HEK293 (cell line): ENCODE measurements around the gene METAP1D.

ENCODE experiments used
- CTCF ChIA-PET: fragments of 350-600 bp; formaldehyde crosslinking; extraction: SDS; loops from one replicate; lab custom pipeline; 2021; ENCODE audit warnings: antibody characterized with exemption; lab: Yijun Ruan, JAX
- POLR2A ChIA-PET: fragments of 300-600 bp; formaldehyde crosslinking; extraction: SDS; loops from one replicate; lab custom pipeline; 2020; ENCODE audit warnings: antibody characterized with exemption, inconsistent platforms; lab: Yijun Ruan, JAX
- H3K27ac ChIP-seq: fragments of 200-500 bp; sonication (Bioruptor generic); 2 replicates; pipeline ENCODE4 v1.5.1; 2014; ENCODE audit warnings: low read depth, low read length, control low read depth, inconsistent platforms; ENCODE audit errors: extremely low read depth
- H3K36me3 ChIP-seq, 2 experiments: fragments of 200-500 bp in 1 of 2; sonication (Bioruptor generic) in 1 of 2; 1 replicate in 1 of 2; 2 replicates in 1 of 2; pipeline ENCODE4 v1.5.1; 2014 to 2017; ENCODE audit warnings: inconsistent platforms in 2 of 2, low read length in 2 of 2; ENCODE audit not compliant: control insufficient read depth in 2 of 2, insufficient read depth in 1 of 2
- H3K4me1 ChIP-seq: fragments of 200-500 bp; sonication (Bioruptor generic); 2 replicates; pipeline ENCODE4 v1.5.1; 2014; ENCODE audit warnings: mild to moderate bottlenecking, low read length, inconsistent platforms; ENCODE audit not compliant: control insufficient read depth, insufficient read depth
- H3K4me3 ChIP-seq: 2 replicates; pipeline ENCODE4 v1.5.1; 2011; ENCODE audit warnings: low read depth, mild to moderate bottlenecking, control low read depth, low read length, moderate library complexity
- H3K9me3 ChIP-seq: fragments of 200-500 bp; sonication (Bioruptor generic); 2 replicates; pipeline ENCODE4 v1.5.1; 2014; ENCODE audit warnings: low read depth, low read length, inconsistent platforms; ENCODE audit not compliant: control insufficient read depth, insufficient read depth
- FEZF1 ChIP-seq: fragments of 450-650 bp; formaldehyde crosslinking; IDR thresholded peaks from 2 replicates; pipeline ENCODE4 v1.5.1; 2016; ENCODE audit warnings: missing biosample characterization, missing genetic modification characterization
- ZBTB17 ChIP-seq: fragments of 450-650 bp; formaldehyde crosslinking; IDR thresholded peaks from 2 replicates; pipeline ENCODE4 v1.5.1; 2016; ENCODE audit warnings: missing biosample characterization, missing genetic modification characterization
- ZNF10 ChIP-seq: fragments of 450-650 bp; formaldehyde crosslinking; IDR thresholded peaks from 2 replicates; pipeline ENCODE4 v1.5.1; 2017; ENCODE audit warnings: missing biosample characterization, missing genetic modification characterization
- ZNF155 ChIP-seq: fragments of 450-650 bp; formaldehyde crosslinking; IDR thresholded peaks from 2 replicates; pipeline ENCODE4 v1.5.1; 2016; ENCODE audit warnings: missing biosample characterization, missing genetic modification characterization
- ZNF16 ChIP-seq: fragments of 450-650 bp; formaldehyde crosslinking; IDR thresholded peaks from 2 replicates; pipeline ENCODE4 v1.5.1; 2016; ENCODE audit warnings: low read depth, missing biosample characterization, missing genetic modification characterization
- TF ChIP-seq, protein P1 (sequence below): fragments of 450-650 bp; formaldehyde crosslinking; IDR thresholded peaks from 2 replicates; pipeline ENCODE4 v1.5.1; 2016; ENCODE audit warnings: missing biosample characterization, missing genetic modification characterization
- TF ChIP-seq, protein P2 (sequence below): fragments of 450-650 bp; formaldehyde crosslinking; IDR thresholded peaks from 2 replicates; pipeline ENCODE4 v1.5.1; 2017; ENCODE audit warnings: missing biosample characterization, missing genetic modification characterization
- TF ChIP-seq, protein P3 (sequence below): fragments of 450-650 bp; formaldehyde crosslinking; IDR thresholded peaks from 2 replicates; pipeline ENCODE4 v1.5.1; 2016; ENCODE audit warnings: missing biosample characterization, missing genetic modification characterization

Gene METAP1D

DNA sequence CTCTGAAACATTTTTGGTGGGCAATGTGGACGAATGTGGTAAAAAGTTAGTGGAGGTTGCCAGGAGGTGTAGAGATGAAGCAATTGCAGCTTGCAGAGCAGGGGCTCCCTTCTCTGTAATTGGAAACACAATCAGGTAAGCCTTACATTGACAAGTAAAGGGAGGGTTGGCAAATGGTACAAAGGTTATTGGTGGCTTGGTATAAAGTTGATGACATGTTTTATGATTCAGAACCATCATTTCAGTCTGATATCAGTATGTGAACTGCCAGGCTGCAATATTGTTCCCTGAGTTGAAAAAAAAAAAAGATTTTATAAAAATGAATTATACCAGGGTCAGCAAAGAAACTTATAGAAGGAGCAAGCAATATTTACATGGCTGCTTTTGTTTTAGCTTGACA, 71.2 kb downstream of the METAP1D start:
- Histone ChIP-seq H3K9me3 (no peaks in the 10 kb centered on the region), H3K36me3 (no peaks in the 10 kb centered on the region), H3K4me1 (peaks cover 6% of the 10 kb centered on the region; the same call in 1 of the 2 replicates), H3K4me3 (no peak overlapping the region), H3K27ac (no peak overlapping the region)
- CTCF ChIA-PET = no interaction called here
- TF ChIP-seq, protein P1, sequence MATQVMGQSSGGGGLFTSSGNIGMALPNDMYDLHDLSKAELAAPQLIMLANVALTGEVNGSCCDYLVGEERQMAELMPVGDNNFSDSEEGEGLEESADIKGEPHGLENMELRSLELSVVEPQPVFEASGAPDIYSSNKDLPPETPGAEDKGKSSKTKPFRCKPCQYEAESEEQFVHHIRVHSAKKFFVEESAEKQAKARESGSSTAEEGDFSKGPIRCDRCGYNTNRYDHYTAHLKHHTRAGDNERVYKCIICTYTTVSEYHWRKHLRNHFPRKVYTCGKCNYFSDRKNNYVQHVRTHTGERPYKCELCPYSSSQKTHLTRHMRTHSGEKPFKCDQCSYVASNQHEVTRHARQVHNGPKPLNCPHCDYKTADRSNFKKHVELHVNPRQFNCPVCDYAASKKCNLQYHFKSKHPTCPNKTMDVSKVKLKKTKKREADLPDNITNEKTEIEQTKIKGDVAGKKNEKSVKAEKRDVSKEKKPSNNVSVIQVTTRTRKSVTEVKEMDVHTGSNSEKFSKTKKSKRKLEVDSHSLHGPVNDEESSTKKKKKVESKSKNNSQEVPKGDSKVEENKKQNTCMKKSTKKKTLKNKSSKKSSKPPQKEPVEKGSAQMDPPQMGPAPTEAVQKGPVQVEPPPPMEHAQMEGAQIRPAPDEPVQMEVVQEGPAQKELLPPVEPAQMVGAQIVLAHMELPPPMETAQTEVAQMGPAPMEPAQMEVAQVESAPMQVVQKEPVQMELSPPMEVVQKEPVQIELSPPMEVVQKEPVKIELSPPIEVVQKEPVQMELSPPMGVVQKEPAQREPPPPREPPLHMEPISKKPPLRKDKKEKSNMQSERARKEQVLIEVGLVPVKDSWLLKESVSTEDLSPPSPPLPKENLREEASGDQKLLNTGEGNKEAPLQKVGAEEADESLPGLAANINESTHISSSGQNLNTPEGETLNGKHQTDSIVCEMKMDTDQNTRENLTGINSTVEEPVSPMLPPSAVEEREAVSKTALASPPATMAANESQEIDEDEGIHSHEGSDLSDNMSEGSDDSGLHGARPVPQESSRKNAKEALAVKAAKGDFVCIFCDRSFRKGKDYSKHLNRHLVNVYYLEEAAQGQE = no peak
- TF ChIP-seq ZNF10 (tag by site-specific recombination) = no peak
- POLR2A ChIA-PET = no interaction called here

DNA sequence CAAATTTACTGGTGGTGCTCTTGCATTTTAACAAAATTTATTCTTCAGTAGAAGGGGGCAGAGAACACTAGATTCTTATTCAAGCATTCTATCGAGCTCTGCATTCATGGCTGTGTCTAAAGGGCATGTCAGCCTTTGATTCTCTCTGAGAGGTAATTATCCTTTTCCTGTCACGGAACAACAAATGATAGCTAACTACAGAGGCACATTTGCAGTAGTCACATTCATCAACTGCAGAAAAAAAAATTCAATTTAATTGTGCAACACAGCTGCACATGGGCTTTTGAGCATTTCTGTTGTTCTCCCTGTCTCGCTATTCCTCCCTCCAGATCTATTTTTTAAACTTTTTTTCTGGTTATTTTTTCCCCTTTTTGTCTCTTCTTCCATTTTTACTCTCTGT, 72.5 kb downstream of the METAP1D start:
- H3K4me3 ChIP-seq = no peak overlapping the region
- H3K9me3 ChIP-seq = no peaks in the 10 kb centered on the region
- CTCF ChIA-PET = interaction anchor here (0.7 kb wide), 1 partner anchor 44 kb away, joined by 3 read pairs; no protein-coding TSS in a partner anchor
- TF ChIP-seq ZNF16 (tag by site-specific recombination) (no peak), ZBTB17 (peak; percentile 84)
- TF ChIP-seq, protein P2, sequence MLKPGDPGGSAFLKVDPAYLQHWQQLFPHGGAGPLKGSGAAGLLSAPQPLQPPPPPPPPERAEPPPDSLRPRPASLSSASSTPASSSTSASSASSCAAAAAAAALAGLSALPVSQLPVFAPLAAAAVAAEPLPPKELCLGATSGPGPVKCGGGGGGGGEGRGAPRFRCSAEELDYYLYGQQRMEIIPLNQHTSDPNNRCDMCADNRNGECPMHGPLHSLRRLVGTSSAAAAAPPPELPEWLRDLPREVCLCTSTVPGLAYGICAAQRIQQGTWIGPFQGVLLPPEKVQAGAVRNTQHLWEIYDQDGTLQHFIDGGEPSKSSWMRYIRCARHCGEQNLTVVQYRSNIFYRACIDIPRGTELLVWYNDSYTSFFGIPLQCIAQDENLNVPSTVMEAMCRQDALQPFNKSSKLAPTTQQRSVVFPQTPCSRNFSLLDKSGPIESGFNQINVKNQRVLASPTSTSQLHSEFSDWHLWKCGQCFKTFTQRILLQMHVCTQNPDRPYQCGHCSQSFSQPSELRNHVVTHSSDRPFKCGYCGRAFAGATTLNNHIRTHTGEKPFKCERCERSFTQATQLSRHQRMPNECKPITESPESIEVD (tag by site-specific recombination) = peak; percentile 37
- TF ChIP-seq, protein P3, sequence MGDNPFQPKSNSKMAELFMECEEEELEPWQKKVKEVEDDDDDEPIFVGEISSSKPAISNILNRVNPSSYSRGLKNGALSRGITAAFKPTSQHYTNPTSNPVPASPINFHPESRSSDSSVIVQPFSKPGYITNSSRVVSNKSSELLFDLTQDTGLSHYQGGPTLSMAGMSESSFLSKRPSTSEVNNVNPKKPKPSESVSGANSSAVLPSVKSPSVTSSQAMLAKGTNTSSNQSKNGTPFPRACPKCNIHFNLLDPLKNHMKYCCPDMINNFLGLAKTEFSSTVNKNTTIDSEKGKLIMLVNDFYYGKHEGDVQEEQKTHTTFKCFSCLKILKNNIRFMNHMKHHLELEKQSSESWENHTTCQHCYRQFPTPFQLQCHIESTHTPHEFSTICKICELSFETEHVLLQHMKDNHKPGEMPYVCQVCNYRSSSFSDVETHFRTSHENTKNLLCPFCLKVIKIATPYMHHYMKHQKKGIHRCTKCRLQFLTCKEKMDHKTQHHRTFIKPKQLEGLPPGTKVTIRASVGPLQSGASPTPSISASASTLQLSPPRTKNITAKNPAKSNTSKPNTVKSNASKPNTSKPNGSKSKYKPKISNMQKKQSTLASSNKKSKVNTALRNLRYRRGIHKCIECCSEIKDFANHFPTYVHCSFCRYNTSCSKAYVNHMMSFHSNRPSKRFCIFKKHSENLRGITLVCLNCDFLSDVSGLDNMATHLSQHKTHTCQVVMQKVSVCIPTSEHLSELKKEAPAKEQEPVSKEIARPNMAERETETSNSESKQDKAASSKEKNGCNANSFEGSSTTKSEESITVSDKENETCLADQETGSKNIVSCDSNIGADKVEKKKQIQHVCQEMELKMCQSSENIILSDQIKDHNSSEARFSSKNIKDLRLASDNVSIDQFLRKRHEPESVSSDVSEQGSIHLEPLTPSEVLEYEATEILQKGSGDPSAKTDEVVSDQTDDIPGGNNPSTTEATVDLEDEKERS (tag by site-specific recombination) = no peak
- no peak overlapping the region for H3K27ac ChIP-seq
- POLR2A ChIA-PET = interaction anchor here (1.0 to 2.6 kb wide), 3 partner anchors 13 to 29 kb away, joined by 3 to 8 read pairs (median 4); partner anchors contain the start of gene DLX1
- H3K4me1 ChIP-seq = peaks cover 6% of the 10 kb centered on the region; the same call in 1 of the 2 replicates
- H3K36me3 ChIP-seq = no peaks in the 10 kb centered on the region

DNA sequence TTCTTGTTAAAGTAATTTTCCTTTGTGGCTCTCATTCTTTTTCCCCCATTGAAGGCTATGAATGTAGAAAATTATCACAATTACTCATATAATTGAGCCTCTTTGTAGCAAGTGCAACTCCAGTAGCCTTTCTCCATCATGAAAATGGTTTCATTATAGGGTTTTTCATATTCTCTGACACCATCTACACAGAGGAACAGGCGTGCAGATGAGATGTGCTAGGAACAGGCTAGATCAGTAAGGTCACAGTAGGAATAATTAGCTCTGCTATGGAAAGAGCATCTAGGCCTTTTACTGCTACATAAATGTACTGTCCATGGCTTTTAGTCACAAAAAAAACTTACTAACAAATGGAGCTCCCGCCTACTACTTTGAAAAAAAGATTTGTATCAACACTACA, 73.0 kb downstream of the METAP1D start:
- Histone ChIP-seq H3K36me3 (no peaks in the 10 kb centered on the region), H3K4me3 (no peak overlapping the region), H3K27ac (no peak overlapping the region)
- POLR2A ChIA-PET = interaction anchor here (1.0 to 2.6 kb wide), 3 partner anchors 13 to 29 kb away, joined by 3 to 8 read pairs (median 4); partner anchors contain the start of gene DLX1
- TF ChIP-seq ZNF155 (no peak), FEZF1 (0 out of 2 replicates have a peak, but pooled peaks have one; percentile 13)
- TF ChIP-seq, protein P2 (tag by site-specific recombination) = 0 out of 2 replicates have a peak, but pooled peaks have one; percentile 4
- TF ChIP-seq, all 188 proteins: peak for 2
- Histone ChIP-seq H3K4me1 (peaks cover 6% of the 10 kb centered on the region; the same call in 1 of the 2 replicates), H3K9me3 (no peaks in the 10 kb centered on the region)
- CTCF ChIA-PET = interaction anchor here (0.7 kb wide), 1 partner anchor 45 kb away, joined by 3 read pairs; no protein-coding TSS in a partner anchor
